Left cardiac atrium (tissue), 4 donors: ENCODE results near the gene RHEX. TPM values are rescaled to one million over a fixed set of nuclear protein-coding genes. Genes with fewer than 3 reads are reported as not detected.

Experiments
- ATAC-seq, 2 donors: fragments of 200-7000 bp; cut with Tn5 transposase; one replicate each; pipeline ENCODE4 v1.9.1; 2020; ENCODE audit warnings: mild to moderate bottlenecking in 2 of 2, moderate library complexity in 2 of 2
- DNase-seq: peaks from one replicate; pipeline ENCODE4 v3.0.0-alpha.2; 2020
- intact Hi-C, 2 donors: fragments of 100-400 bp; cut with DNase I; formaldehyde crosslinking; loops; one replicate each; pipeline versions ENCODE4 v1.14.1 to v1.15.1; 2022 to 2023
- total RNA-seq, 2 donors: library from RNA; stranded (reverse); fragmentation: NEBNext Ultra II Directional; extraction: Animal tissue kit (Norgen Biotek cat#: 25700); gene quantifications; one replicate each; pipeline ENCODE4 v1.2.1, GENCODE V29; 2021
- donor health status: DM: no; HTN: yes; CAD: no.
- donor health status: DM: no; HTN: yes; CAD: no; lungs with severe emphysema.
- donor health status: DM: yes; HTN: yes; CAD: no.
- donor health status: Dilated cardiomyopathy.

Gene RHEX
- total RNA-seq, 2 donors from 2014 or later, result 0.71 to 1.8 TPM

GRCh38 chr1:206133751-206134415 lies 80.9 kb downstream of the RHEX start:
- intact Hi-C loops, result no loop called here
- ATAC-seq, result no peak
- DNase-seq, result no peak

GRCh38 chr1:206135248-206135647 lies 82.3 kb downstream of the RHEX start:
- no peak for DNase-seq
- intact Hi-C loops, result no loop called here
- no peak for ATAC-seq

- intact Hi-C loops, result no loop called here
- ATAC-seq (no peak), DNase-seq (no peak)
Observed at GRCh38 chr1:206136241-206136640, 83.3 kb downstream of the RHEX start.

- no peak for ATAC-seq
- intact Hi-C loops, result no loop called here
- DNase-seq, result no peak
Observed at GRCh38 chr1:206142011-206142410, 89.0 kb downstream of the RHEX start.

- ATAC-seq (no peak), DNase-seq (no peak)
- intact Hi-C loops, result no loop called here
Observed at GRCh38 chr1:206142770-206143169, 89.8 kb downstream of the RHEX start.

GRCh38 chr1:206143537-206144172 lies 90.7 kb downstream of the RHEX start:
- intact Hi-C loops, result no loop called here
- no peak for DNase-seq
- ATAC-seq, result no peak

- ATAC-seq (no peak), DNase-seq (no peak)
- intact Hi-C loops, result no loop called here
Observed at GRCh38 chr1:206144605-206145004, 91.6 kb downstream of the RHEX start.

GRCh38 chr1:206145771-206146290 lies 92.9 kb downstream of the RHEX start:
- DNase-seq, result no peak
- ATAC-seq, result no peak
- intact Hi-C loops, result no loop called here

Other genes starting within 250 kb of the RHEX start
- 100 to 1,000 TPM; 162 to 206 TPM for gene SLC41A1, start 240.0 kb upstream of the RHEX start, total RNA-seq
- under 1 TPM; 0.31 to 0.91 TPM for gene PM20D1, start 203.0 kb upstream of the RHEX start, total RNA-seq
- 10 to 100 TPM; 11.3 to 25.4 TPM for gene SLC26A9, start 109.7 kb upstream of the RHEX start, total RNA-seq
- gene RAB7B, start 49.8 kb upstream of the RHEX start, total RNA-seq, result 1 to 10 TPM; 2.4 to 4.5 TPM
- not detected for gene CTSE, start 29.3 kb upstream of the RHEX start, total RNA-seq
- gene AVPR1B, start 64.2 kb downstream of the RHEX start, total RNA-seq, result not detected
- 1 to 10 TPM; 1.5 to 2.0 TPM for gene FAM72A, start 149.7 kb downstream of the RHEX start, total RNA-seq
- gene SRGAP2, start 150.4 kb downstream of the RHEX start, total RNA-seq, result 10 to 100 TPM; 31.3 to 31.9 TPM